GM18498 (cell line): Measurements from ENCODE around the gene PRSS21.

ENCODE experiments used
- ATAC-seq: cut with Tn5 transposase; IDR thresholded peaks from one replicate; pipeline ENCODE4 v1.9.1; 2021; ENCODE audit warnings: mild to moderate bottlenecking, moderate library complexity; ENCODE audit not compliant: unreplicated experiment

PRSS21 gene

GRCh38 chr16:2816751-2817339 lies at the start of gene PRSS21:
TSS of gene PRSS21 (plus strand) at chr16:2817237. CDS start at chr16:2817269, 32 bp downstream.
- no peak for ATAC-seq

GRCh38 chr16:2767891-2768290 lies 49.1 kb upstream of the PRSS21 start:
- ATAC-seq = no peak

- ATAC-seq = no peak
Observed at GRCh38 chr16:2768403-2769089, 48.5 kb upstream of the PRSS21 start.

- no peak for ATAC-seq
Observed at GRCh38 chr16:2769100-2769529, 47.9 kb upstream of the PRSS21 start.

GRCh38 chr16:2769675-2770056 lies 47.4 kb upstream of the PRSS21 start:
- no peak for ATAC-seq

- ATAC-seq = no peak
Observed at GRCh38 chr16:2770057-2770951, 46.7 kb upstream of the PRSS21 start.

GRCh38 chr16:2771496-2772402 lies 45.3 kb upstream of the PRSS21 start:
- no peak for ATAC-seq

- no peak for ATAC-seq
Observed at GRCh38 chr16:2773188-2773968, 43.7 kb upstream of the PRSS21 start.

GRCh38 chr16:2774161-2774891 lies 42.7 kb upstream of the PRSS21 start:
- ATAC-seq = no peak

- no peak for ATAC-seq
Observed at GRCh38 chr16:2775131-2775716, 41.8 kb upstream of the PRSS21 start.

GRCh38 chr16:2775765-2776499 lies 41.1 kb upstream of the PRSS21 start:
- no peak for ATAC-seq

GRCh38 chr16:2776500-2777139 lies 40.4 kb upstream of the PRSS21 start:
- peak; percentile 32 for ATAC-seq

- peak; percentile 81 for ATAC-seq
Observed at GRCh38 chr16:2777231-2777902, 39.7 kb upstream of the PRSS21 start, which contains the start of gene ELOB. TSS of gene ELOB (minus strand) at chr16:2777280. CDS start at chr16:2777239, 41 bp downstream.

GRCh38 chr16:2777903-2778629 lies 39.0 kb upstream of the PRSS21 start:
- ATAC-seq = no peak

- no peak for ATAC-seq
Observed at GRCh38 chr16:2778630-2778958, 38.4 kb upstream of the PRSS21 start.

- no peak for ATAC-seq
Observed at GRCh38 chr16:2779151-2779920, 37.7 kb upstream of the PRSS21 start.
